GM13977 (cell line): ENCODE results near the gene SLC12A7.

Experiments used
- DNase-seq: peaks from one replicate; pipeline ENCODE4 v3.0.0; 2012; ENCODE audit warnings: low spot score
- in situ Hi-C: fragments of 300-500 bp; cut with MboI; formaldehyde crosslinking; loops from one replicate; pipeline ENCODE4 v1.12.0; 2022; ENCODE audit warnings: low sequenced_read_pairs, low pct_unique_long_range_greater_than_20kb, mixed read lengths, inconsistent platforms; ENCODE audit not compliant: unreplicated experiment
- TF ChIP-seq, protein P1 (sequence below): IDR thresholded peaks from 2 replicates; pipeline ENCODE4 v1.5.1; 2012; ENCODE audit warnings: mild to moderate bottlenecking, control low read depth; ENCODE audit not compliant: insufficient read depth; ENCODE audit errors: extremely low read depth, missing control alignments

Gene SLC12A7

GRCh38 chr5:1006656-1007071 is 105.2 kb downstream of the SLC12A7 start:
- TF ChIP-seq, protein P1, sequence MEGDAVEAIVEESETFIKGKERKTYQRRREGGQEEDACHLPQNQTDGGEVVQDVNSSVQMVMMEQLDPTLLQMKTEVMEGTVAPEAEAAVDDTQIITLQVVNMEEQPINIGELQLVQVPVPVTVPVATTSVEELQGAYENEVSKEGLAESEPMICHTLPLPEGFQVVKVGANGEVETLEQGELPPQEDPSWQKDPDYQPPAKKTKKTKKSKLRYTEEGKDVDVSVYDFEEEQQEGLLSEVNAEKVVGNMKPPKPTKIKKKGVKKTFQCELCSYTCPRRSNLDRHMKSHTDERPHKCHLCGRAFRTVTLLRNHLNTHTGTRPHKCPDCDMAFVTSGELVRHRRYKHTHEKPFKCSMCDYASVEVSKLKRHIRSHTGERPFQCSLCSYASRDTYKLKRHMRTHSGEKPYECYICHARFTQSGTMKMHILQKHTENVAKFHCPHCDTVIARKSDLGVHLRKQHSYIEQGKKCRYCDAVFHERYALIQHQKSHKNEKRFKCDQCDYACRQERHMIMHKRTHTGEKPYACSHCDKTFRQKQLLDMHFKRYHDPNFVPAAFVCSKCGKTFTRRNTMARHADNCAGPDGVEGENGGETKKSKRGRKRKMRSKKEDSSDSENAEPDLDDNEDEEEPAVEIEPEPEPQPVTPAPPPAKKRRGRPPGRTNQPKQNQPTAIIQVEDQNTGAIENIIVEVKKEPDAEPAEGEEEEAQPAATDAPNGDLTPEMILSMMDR: no peak
- in situ Hi-C loops: no loop called here
- no peak for DNase-seq

- DNase-seq: no peak
- in situ Hi-C loops: no loop called here
- TF ChIP-seq, protein P1: no peak
These were observed 105.8 kb downstream of the SLC12A7 start for GRCh38 chr5:1005904-1006655.

DNA sequence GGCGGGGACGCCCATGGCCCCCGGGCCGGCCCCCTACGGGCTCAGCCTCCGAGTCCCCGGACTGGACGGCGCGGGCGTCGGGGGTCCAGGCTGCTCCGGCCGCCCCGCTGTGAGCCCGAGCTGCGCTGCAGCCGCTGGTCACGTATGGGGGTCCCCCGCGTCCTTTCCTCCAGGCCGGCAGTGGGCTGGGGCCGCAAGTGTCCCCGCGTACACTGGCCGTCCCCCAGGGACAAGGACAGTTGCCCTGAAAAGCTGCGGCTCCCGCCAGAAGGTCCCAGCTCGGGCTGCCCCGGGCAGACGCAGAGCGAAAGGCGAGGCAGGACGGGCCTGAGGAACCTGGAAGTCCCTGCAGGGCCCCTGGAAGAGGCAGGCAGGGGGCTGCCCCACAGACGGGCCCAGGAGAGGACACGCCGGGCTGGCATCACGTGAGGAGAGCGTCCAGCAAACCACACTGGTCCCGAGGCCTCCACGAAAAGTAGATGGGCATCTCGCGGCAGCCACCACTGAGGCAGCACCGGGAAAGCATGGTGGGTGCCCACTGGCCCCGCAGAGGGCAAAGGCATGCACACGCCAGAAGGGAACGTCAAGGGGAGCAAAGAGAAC is 106.5 kb downstream of the SLC12A7 start:
- DNase-seq: no peak
- TF ChIP-seq, protein P1: no peak
- in situ Hi-C loops: no loop called here

- in situ Hi-C loops: no loop called here
- TF ChIP-seq, protein P1: peak; percentile 55
- DNase-seq: no peak
These were observed 107.2 kb downstream of the SLC12A7 start for GRCh38 chr5:1004461-1005248.

GRCh38 chr5:1003296-1003937 is 108.4 kb downstream of the SLC12A7 start:
- TF ChIP-seq, protein P1: no peak
- in situ Hi-C loops: no loop called here
- no peak for DNase-seq

GRCh38 chr5:1002836-1003235 is 109.0 kb downstream of the SLC12A7 start:
- in situ Hi-C loops: no loop called here
- TF ChIP-seq, protein P1: no peak

More at GRCh38 chr5:1002836-1003235, 109.0 kb downstream of the SLC12A7 start:
- DNase-seq: no peak
